ENCODE data around the gene RIN3. TPM values are rescaled to one million over a fixed set of nuclear protein-coding genes. Genes with fewer than 3 reads are reported as not detected.

RIN3 gene
- total RNA-seq, 2 donors from 2014 or later = 6.6 to 11.8 TPM

- H3K9me3 ChIP-seq = no peaks in the 10 kb centered on the region
- no peaks in the 10 kb centered on the region for H3K36me3 ChIP-seq
- H3K4me1 ChIP-seq = no peaks in the 10 kb centered on the region
- no peak for DNase-seq (ENCODE audit: low spot score)
- TF ChIP-seq CTCF (IDR thresholded peaks at IDR 0.05) = no peak
- H3K4me3 ChIP-seq = no peak overlapping the region
- H3K27me3 ChIP-seq = no peaks in the 10 kb centered on the region
- no peak overlapping the region for H3K27ac ChIP-seq
These were observed 120.1 kb downstream of the RIN3 start for GRCh38 chr14:92633724-92634123.

DNA sequence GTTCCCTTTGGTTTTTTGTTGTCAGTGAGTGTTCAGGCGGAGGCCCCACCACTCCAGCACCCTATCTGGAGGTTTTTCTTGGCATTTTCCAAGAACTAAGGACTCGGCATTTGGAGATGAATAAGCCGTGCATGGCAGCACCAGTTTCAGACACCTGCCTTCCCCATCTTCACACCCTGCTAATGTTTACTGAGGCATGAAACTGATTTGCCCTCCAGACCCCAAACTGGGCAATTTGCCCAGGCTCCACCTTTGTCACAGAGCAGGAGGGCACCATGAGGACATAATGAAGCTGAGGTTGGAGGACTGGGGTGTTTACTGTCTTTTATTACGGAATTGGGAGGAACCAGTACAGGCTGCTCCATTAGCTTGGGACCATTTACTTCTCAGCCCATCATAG is 121.5 kb downstream of the RIN3 start:
- no peaks in the 10 kb centered on the region for H3K36me3 ChIP-seq
- H3K4me1 ChIP-seq = no peaks in the 10 kb centered on the region
- no peaks in the 10 kb centered on the region for H3K9me3 ChIP-seq
- TF ChIP-seq CTCF (IDR thresholded peaks at IDR 0.05) = no peak
- H3K4me3 ChIP-seq = no peak overlapping the region
- no peak overlapping the region for H3K27ac ChIP-seq
- no peaks in the 10 kb centered on the region for H3K27me3 ChIP-seq
- no peak for DNase-seq (ENCODE audit: low spot score)

GRCh38 chr14:92635896-92636295 is 122.3 kb downstream of the RIN3 start:
- no peaks in the 10 kb centered on the region for H3K36me3 ChIP-seq
- H3K27ac ChIP-seq = no peak overlapping the region
- no peak overlapping the region for H3K4me3 ChIP-seq
- no peak for DNase-seq (ENCODE audit: low spot score)
- H3K27me3 ChIP-seq = no peaks in the 10 kb centered on the region
- no peaks in the 10 kb centered on the region for H3K4me1 ChIP-seq
- H3K9me3 ChIP-seq = no peaks in the 10 kb centered on the region
- no peak for TF ChIP-seq CTCF (IDR thresholded peaks at IDR 0.05)

DNA sequence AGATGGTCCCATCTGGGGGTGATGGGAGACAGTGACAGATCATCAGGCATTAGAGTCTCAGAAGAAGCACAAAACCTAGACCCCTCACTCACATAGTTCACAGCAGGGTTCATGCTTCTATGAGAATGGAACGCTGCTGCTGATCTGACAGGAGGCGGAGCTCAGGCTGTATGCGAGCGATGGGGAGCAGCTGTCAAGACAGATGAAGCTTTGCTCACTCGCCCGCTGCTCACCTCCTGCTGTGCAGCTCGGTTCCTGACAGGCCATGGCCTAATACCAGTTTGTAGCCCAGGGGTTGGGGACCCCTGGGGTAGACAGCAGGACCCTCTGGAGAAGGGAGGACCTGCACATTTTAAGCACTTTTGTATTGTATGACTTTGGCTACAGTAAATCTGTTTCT is 123.6 kb downstream of the RIN3 start:
- TF ChIP-seq CTCF (IDR thresholded peaks at IDR 0.05) = no peak
- DNase-seq (ENCODE audit: low spot score) = no peak
- Histone ChIP-seq H3K27ac (no peak overlapping the region), H3K27me3 (no peaks in the 10 kb centered on the region), H3K9me3 (no peaks in the 10 kb centered on the region), H3K4me1 (no peaks in the 10 kb centered on the region), H3K4me3 (no peak overlapping the region), H3K36me3 (no peaks in the 10 kb centered on the region)

GRCh38 chr14:92637864-92638263 is 124.3 kb downstream of the RIN3 start:
- no peak for DNase-seq (ENCODE audit: low spot score)
- Histone ChIP-seq H3K27ac (no peak overlapping the region), H3K9me3 (no peaks in the 10 kb centered on the region), H3K36me3 (no peaks in the 10 kb centered on the region), H3K4me3 (no peak overlapping the region), H3K27me3 (no peaks in the 10 kb centered on the region), H3K4me1 (no peaks in the 10 kb centered on the region)
- TF ChIP-seq CTCF (IDR thresholded peaks at IDR 0.05) = no peak

GRCh38 chr14:92638266-92638665 is 124.7 kb downstream of the RIN3 start:
- H3K4me3 ChIP-seq = no peak overlapping the region
- no peaks in the 10 kb centered on the region for H3K4me1 ChIP-seq
- H3K36me3 ChIP-seq = no peaks in the 10 kb centered on the region
- no peaks in the 10 kb centered on the region for H3K9me3 ChIP-seq
- H3K27me3 ChIP-seq = no peaks in the 10 kb centered on the region
- H3K27ac ChIP-seq = no peak overlapping the region
- DNase-seq (ENCODE audit: low spot score) = no peak
- TF ChIP-seq CTCF (IDR thresholded peaks at IDR 0.05) = no peak
